Measurements from ENCODE around the gene CHDH.

DNA sequence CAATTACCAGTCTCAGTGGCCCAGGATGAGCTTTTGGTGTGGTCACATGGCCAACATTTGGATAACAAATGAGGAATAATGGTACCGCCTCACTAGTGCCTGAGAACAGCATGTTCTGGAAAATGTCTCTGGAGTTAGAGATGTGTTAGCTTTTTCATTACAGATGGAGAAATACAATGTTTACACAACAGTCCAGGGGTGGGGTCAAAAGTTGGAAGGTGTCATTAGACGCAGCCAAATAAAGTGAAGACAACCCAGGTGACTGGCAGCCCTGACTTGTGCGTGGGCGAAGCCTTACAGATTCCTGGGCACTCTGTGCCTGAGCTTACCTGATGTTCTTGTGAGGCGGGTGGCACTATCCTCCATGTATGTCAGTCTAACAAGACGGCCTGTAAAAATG is 13.0 kb upstream of the CHDH start:
- no peak for TF ChIP-seq EZH2phosphoT487 (IDR thresholded peaks at IDR 0.05; ENCODE audit: borderline replicate concordance, low read depth, low read length)
- TF ChIP-seq, protein P1, sequence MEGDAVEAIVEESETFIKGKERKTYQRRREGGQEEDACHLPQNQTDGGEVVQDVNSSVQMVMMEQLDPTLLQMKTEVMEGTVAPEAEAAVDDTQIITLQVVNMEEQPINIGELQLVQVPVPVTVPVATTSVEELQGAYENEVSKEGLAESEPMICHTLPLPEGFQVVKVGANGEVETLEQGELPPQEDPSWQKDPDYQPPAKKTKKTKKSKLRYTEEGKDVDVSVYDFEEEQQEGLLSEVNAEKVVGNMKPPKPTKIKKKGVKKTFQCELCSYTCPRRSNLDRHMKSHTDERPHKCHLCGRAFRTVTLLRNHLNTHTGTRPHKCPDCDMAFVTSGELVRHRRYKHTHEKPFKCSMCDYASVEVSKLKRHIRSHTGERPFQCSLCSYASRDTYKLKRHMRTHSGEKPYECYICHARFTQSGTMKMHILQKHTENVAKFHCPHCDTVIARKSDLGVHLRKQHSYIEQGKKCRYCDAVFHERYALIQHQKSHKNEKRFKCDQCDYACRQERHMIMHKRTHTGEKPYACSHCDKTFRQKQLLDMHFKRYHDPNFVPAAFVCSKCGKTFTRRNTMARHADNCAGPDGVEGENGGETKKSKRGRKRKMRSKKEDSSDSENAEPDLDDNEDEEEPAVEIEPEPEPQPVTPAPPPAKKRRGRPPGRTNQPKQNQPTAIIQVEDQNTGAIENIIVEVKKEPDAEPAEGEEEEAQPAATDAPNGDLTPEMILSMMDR (conservative IDR thresholded peaks at IDR 0.05; ENCODE audit: low read length) = no peak
